Body of pancreas (tissue), 4 donors: Measurements from ENCODE around the gene RASA3.

Experiments used
- CTCF ChIP-seq, 7 experiments: fragments of 450-650 bp in 4 of 7; fragments of 200-600 bp in 3 of 7; sonication (generic) in 3 of 7; IDR thresholded peaks; one replicate each; pipeline ENCODE4 v1.5.1; 2016 to 2019; ENCODE audit warnings: antibody characterized with exemption in 7 of 7
- POLR2A ChIP-seq, 3 donors: fragments of 450-650 bp; IDR thresholded peaks; one replicate each; pipeline ENCODE4 v1.6.1; 2016; ENCODE audit warnings: antibody characterized with exemption in 3 of 3, mild to moderate bottlenecking in 2 of 3

- TF ChIP-seq CTCF (IDR thresholded peaks at IDR 0.05) (no peak), POLR2A (IDR thresholded peaks at IDR 0.05) (no peak)
Measured at GRCh38 chr13:114131583-114132418, 622 bp downstream of the RASA3 start.
